Prostate gland (tissue), 1 donor: ENCODE data around the gene SPHKAP.

Experiments used
- POLR2A ChIP-seq: fragments of 450-650 bp; IDR thresholded peaks from one replicate; pipeline ENCODE4 v1.6.1; 2016; ENCODE audit warnings: antibody characterized with exemption, mild to moderate bottlenecking
- POLR2AphosphoS5 ChIP-seq: sonication (generic); formaldehyde crosslinking; IDR thresholded peaks from one replicate; pipeline ENCODE4 v1.6.1; 2017; ENCODE audit warnings: antibody characterized with exemption

DNA sequence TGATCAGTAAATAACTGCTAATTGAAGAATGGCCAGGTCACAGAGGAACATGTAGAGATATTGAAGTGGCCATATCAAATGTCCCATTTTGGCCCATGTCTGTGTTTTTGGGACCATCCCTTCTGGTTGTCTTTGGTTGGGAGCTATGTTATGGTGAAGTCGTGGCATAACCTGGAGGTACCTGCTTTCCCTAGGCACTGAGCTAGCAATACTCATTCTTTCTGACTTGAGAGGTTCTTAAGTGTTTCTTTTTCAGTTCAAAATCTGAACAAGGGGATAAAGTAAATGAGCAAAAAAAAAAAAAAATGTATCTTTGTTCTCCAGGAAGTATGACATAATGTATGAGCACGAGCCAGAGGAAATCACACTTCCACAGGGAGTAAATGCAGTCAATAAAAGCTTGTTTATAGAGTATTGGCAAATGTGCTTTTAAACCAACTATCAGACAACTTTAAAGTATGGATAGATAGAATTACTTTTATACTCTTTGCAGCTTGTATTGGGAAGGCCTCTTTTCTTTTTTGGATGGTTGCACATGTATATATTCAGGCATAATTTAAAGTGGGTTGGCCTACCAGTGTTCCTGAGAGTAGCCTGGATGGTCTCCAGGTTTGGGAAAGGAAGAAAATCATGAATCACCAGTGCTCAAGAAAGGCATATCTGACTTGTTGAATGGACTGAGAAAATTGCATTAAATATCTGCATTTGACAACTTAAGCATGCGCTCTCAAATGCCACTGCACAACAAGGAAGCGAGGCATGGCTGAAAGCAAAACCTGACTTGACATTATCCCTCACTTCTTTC lies 125.0 kb downstream of the SPHKAP start:
- no peak for TF ChIP-seq POLR2AphosphoS5
- no peak for TF ChIP-seq POLR2A
